HepG2 (cell line): ENCODE data around the gene KCNK2. TPM values are rescaled to one million over a fixed set of nuclear protein-coding genes. Genes with fewer than 3 reads are reported as not detected.

ENCODE experiments used
- ATAD3A ChIP-seq: sonication (generic); formaldehyde crosslinking; IDR thresholded peaks from 2 replicates; pipeline ENCODE4 v1.4.0; 2020; ENCODE audit warnings: missing genetic modification reagents
- ATRX ChIP-seq: sonication (generic); formaldehyde crosslinking; IDR thresholded peaks from 2 replicates; pipeline ENCODE4 v1.4.0; 2020; ENCODE audit warnings: missing genetic modification reagents, borderline replicate concordance
- GLI4 ChIP-seq: sonication (generic); formaldehyde crosslinking; IDR thresholded peaks from 2 replicates; pipeline ENCODE4 v1.5.1; 2020; ENCODE audit warnings: missing genetic modification reagents, mild to moderate bottlenecking, moderate library complexity, borderline replicate concordance
- HOXA9 ChIP-seq: sonication (generic); formaldehyde crosslinking; IDR thresholded peaks from 2 replicates; pipeline ENCODE4 v1.8.1; 2022; ENCODE audit warnings: missing genetic modification reagents, mild to moderate bottlenecking, moderate library complexity, borderline replicate concordance
- MED8 ChIP-seq: sonication (generic); formaldehyde crosslinking; IDR thresholded peaks from 2 replicates; pipeline ENCODE4 v1.8.1; 2023; ENCODE audit warnings: mild to moderate bottlenecking, missing genetic modification reagents; ENCODE audit not compliant: insufficient replicate concordance
- NFKBIZ ChIP-seq: IDR thresholded peaks from 2 replicates; pipeline ENCODE4 v1.6.1; 2018; ENCODE audit warnings: missing genetic modification reagents, missing compliant biosample characterization
- TAF1 ChIP-seq: sonication (generic); formaldehyde crosslinking; IDR thresholded peaks from 2 replicates; pipeline ENCODE4 v1.4.0; 2020; ENCODE audit warnings: missing genetic modification reagents
- ZMAT3 ChIP-seq: sonication (generic); formaldehyde crosslinking; conservative IDR thresholded peaks from 2 replicates; pipeline ENCODE4 v1.7.0; 2021; ENCODE audit warnings: missing genetic modification reagents
- ZNF224 ChIP-seq: sonication (generic); formaldehyde crosslinking; IDR thresholded peaks from 2 replicates; pipeline ENCODE4 v1.5.0; 2020; ENCODE audit warnings: mild to moderate bottlenecking, missing genetic modification reagents
- ZNF781 ChIP-seq: sonication (generic); formaldehyde crosslinking; IDR thresholded peaks from 2 replicates; pipeline ENCODE4 v1.5.1; 2020; ENCODE audit warnings: borderline replicate concordance, mild to moderate bottlenecking, missing genetic modification reagents; ENCODE audit errors: not compliant biosample characterization
- ZNF891 ChIP-seq: sonication (generic); formaldehyde crosslinking; IDR thresholded peaks from 2 replicates; pipeline ENCODE4 v1.5.0; 2020; ENCODE audit warnings: mild to moderate bottlenecking, missing genetic modification reagents
- polyA plus RNA-seq, 8 experiments: library from polyadenylated mRNA; depleted of rRNA in 3 of 8; stranded (reverse) in 7 of 8; unstranded in 1 of 8; fragments of >200 nt; fragmentation: Illumina TruSeq in 4 of 8; extraction: Trizol in 4 of 8; gene quantifications; 2 replicates each; pipeline versions ENCODE4 v1.2.1 to v1.2.3, GENCODE V29; 2011 to 2016; ENCODE audit warnings: low read depth in 4 of 8, missing spikeins in 1 of 8, mixed read lengths in 1 of 8; ENCODE audit not compliant: insufficient read depth in 1 of 8
- total RNA-seq, 5 experiments: library from RNA; depleted of rRNA; stranded (reverse); fragments of >200 nt; fragmentation: Illumina TruSeq; extraction: Trizol; gene quantifications; 2 replicates each; pipeline ENCODE4 v1.2.3, GENCODE V29; 2016; ENCODE audit warnings: low read depth in 1 of 5
- TF ChIP-seq, protein P1 (sequence below), 2 experiments: sonication (generic) in 1 of 2; formaldehyde crosslinking in 1 of 2; IDR thresholded peaks; 2 replicates each; pipeline versions ENCODE4 v1.4.0 to v1.6.1; 2016 to 2020; ENCODE audit warnings: borderline replicate concordance in 1 of 2, low read depth in 1 of 2, mild to moderate bottlenecking in 1 of 2, missing genetic modification reagents in 1 of 2
- TF ChIP-seq, protein P2 (sequence below): sonication (generic); formaldehyde crosslinking; IDR thresholded peaks from 2 replicates; pipeline ENCODE4 v1.4.0; 2020; ENCODE audit warnings: mild to moderate bottlenecking, missing genetic modification reagents

KCNK2 gene
- total and polyA plus RNA-seq, 2 of the 13 experiments (the other 11 are each of a cell fraction or from before 2014, with no cell fraction given): not detected

DNA sequence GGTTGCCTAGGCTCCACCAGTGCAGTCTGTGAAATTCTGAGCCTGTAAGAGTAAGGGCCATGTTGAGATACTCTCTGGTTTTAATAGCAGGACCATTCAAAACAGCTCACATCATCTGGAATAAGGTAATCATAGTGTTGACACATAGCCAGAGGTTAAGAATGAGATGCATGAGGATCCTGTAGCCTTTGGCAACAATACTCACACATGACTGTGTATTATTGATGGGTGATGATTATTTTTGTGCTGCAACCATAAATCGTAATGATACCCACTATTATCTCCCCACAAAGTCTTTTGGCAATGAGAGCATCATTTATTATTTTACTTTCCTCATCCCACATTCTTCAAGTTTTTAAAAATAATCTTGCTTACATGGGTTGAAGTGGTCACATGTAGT, 35.5 kb downstream of the KCNK2 start (continued):
- TF ChIP-seq, protein P1, sequence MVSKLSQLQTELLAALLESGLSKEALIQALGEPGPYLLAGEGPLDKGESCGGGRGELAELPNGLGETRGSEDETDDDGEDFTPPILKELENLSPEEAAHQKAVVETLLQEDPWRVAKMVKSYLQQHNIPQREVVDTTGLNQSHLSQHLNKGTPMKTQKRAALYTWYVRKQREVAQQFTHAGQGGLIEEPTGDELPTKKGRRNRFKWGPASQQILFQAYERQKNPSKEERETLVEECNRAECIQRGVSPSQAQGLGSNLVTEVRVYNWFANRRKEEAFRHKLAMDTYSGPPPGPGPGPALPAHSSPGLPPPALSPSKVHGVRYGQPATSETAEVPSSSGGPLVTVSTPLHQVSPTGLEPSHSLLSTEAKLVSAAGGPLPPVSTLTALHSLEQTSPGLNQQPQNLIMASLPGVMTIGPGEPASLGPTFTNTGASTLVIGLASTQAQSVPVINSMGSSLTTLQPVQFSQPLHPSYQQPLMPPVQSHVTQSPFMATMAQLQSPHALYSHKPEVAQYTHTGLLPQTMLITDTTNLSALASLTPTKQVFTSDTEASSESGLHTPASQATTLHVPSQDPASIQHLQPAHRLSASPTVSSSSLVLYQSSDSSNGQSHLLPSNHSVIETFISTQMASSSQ (IDR thresholded peaks at IDR 0.05; ENCODE audit: low read depth): no peak
- TF ChIP-seq, protein P1 (CRISPR knock-in tag; IDR thresholded peaks at IDR 0.05; ENCODE audit: borderline replicate concordance): no peak
- TF ChIP-seq HOXA9 (CRISPR knock-in tag) (no peak), ZMAT3 (no peak), NFKBIZ (no peak), GLI4 (CRISPR knock-in tag) (no peak), ZNF781 (CRISPR knock-in tag) (no peak), ZNF891 (CRISPR knock-in tag) (no peak), ATAD3A (CRISPR knock-in tag) (no peak), ATRX (CRISPR knock-in tag) (no peak), ZNF224 (no peak), MED8 (CRISPR knock-in tag) (no peak), TAF1 (CRISPR knock-in tag) (no peak)
- TF ChIP-seq, protein P2, sequence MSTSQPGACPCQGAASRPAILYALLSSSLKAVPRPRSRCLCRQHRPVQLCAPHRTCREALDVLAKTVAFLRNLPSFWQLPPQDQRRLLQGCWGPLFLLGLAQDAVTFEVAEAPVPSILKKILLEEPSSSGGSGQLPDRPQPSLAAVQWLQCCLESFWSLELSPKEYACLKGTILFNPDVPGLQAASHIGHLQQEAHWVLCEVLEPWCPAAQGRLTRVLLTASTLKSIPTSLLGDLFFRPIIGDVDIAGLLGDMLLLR (CRISPR knock-in tag): no peak
